Neural progenitor cell (in vitro differentiated cells): ENCODE data around the gene OR51B2. TPM values are rescaled to one million over a fixed set of nuclear protein-coding genes. Genes with fewer than 3 reads are reported as not detected.
"Not testable (repeated sequence)": the region's sequence is repeated elsewhere in the genome, so short reads cannot be mapped to it uniquely, and the experiment has no call there.

Source experiments
- DNase-seq: peaks from one replicate; pipeline ENCODE4 v3.0.0-alpha.2; 2016; ENCODE audit warnings: low spot score
- H2AFZ ChIP-seq: fragments of 200-600 bp; sonication (generic); replicated peaks from 2 replicates; pipeline ENCODE4 v1.6.1; 2016; ENCODE audit warnings: antibody characterized with exemption
- H3F3A ChIP-seq: fragments of 200-600 bp; sonication (generic); 2 replicates; pipeline ENCODE4 v1.6.1; 2016; ENCODE audit warnings: antibody characterized with exemption, low read depth
- H3K27ac ChIP-seq: fragments of 200-600 bp; sonication (generic); 2 replicates; pipeline ENCODE4 v1.5.1; 2016; ENCODE audit warnings: mild to moderate bottlenecking
- H3K27me3 ChIP-seq: fragments of 200-600 bp; sonication (generic); 2 replicates; pipeline ENCODE4 v1.6.1; 2016; ENCODE audit warnings: mild to moderate bottlenecking, moderate library complexity
- H3K36me3 ChIP-seq: fragments of 200-600 bp; sonication (generic); 2 replicates; pipeline ENCODE4 v1.5.1; 2016
- H3K4me1 ChIP-seq: fragments of 200-600 bp; sonication (generic); 2 replicates; pipeline ENCODE4 v1.6.1; 2016; ENCODE audit warnings: mixed run types
- H3K4me2 ChIP-seq: fragments of 200-600 bp; sonication (generic); 2 replicates; pipeline ENCODE4 v1.6.1; 2016
- H3K4me3 ChIP-seq: fragments of 200-600 bp; sonication (generic); 2 replicates; pipeline ENCODE4 v1.5.1; 2016
- H3K79me2 ChIP-seq: fragments of 200-600 bp; sonication (generic); 2 replicates; pipeline ENCODE4 v1.6.1; 2016; ENCODE audit warnings: low read depth
- H3K9ac ChIP-seq: fragments of 200-600 bp; sonication (generic); 2 replicates; pipeline ENCODE4 v1.6.1; 2016
- H3K9me3 ChIP-seq: fragments of 200-600 bp; sonication (generic); 2 replicates; pipeline ENCODE4 v1.5.1; 2016; ENCODE audit warnings: low read depth
- H4K20me1 ChIP-seq: fragments of 200-600 bp; sonication (generic); 2 replicates; pipeline ENCODE4 v1.6.1; 2016; ENCODE audit warnings: low read depth
- H3K27ac Mint-ChIP-seq: 3 replicates; pipeline ENCODE4 v1.8.0; 2021; ENCODE audit warnings: mixed read lengths
- H3K27me3 Mint-ChIP-seq: 2 replicates; pipeline ENCODE4 v1.8.0; 2022; ENCODE audit warnings: low read depth, mild to moderate bottlenecking, inconsistent platforms, moderate library complexity, mixed read lengths; ENCODE audit not compliant: insufficient read depth
- H3K36me3 Mint-ChIP-seq: 3 replicates; pipeline ENCODE4 v1.8.0; 2021; ENCODE audit warnings: mixed read lengths
- H3K4me1 Mint-ChIP-seq: 3 replicates; pipeline ENCODE4 v1.8.0; 2021; ENCODE audit warnings: mixed read lengths
- H3K4me3 Mint-ChIP-seq: 3 replicates; pipeline ENCODE4 v1.8.0; 2021; ENCODE audit warnings: mild to moderate bottlenecking, moderate library complexity, mixed read lengths
- H3K9me3 Mint-ChIP-seq: 3 replicates; pipeline ENCODE4 v1.8.0; 2020; ENCODE audit warnings: mixed read lengths
- CTCF ChIP-seq: fragments of 200-600 bp; sonication (generic); IDR thresholded peaks from 2 replicates; pipeline ENCODE4 v1.5.1; 2017; ENCODE audit warnings: antibody characterized with exemption, mild to moderate bottlenecking
- EZH2 ChIP-seq: fragments of 200-600 bp; sonication (generic); IDR thresholded peaks from 2 replicates; pipeline ENCODE4 v1.6.1; 2017; ENCODE audit warnings: antibody characterized with exemption, mild to moderate bottlenecking, moderate library complexity
- EZH2phosphoT487 ChIP-seq: fragments of 200-600 bp; sonication (generic); IDR thresholded peaks from 2 replicates; pipeline ENCODE4 v1.6.1; 2017; ENCODE audit warnings: antibody characterized with exemption
- total RNA-seq: library from RNA; depleted of rRNA; stranded (reverse); fragments of >200 nt; gene quantifications from 2 replicates; pipeline ENCODE4 v1.2.3, GENCODE V29; 2015; ENCODE audit warnings: low replicate concordance

OR51B2 gene
- total RNA-seq, 1 donor from 2014 or later, result not detected

- Mint-ChIP-seq H3K27me3 (peaks cover 2% of the 10 kb centered on the region), H3K27ac (no peak overlapping the region), H3K9me3 (no peaks in the 10 kb centered on the region), H3K4me3 (no peak overlapping the region), H3K36me3 (no peaks in the 10 kb centered on the region), H3K4me1 (no peaks in the 10 kb centered on the region)
- Histone ChIP-seq H3K9ac (no peak overlapping the region), H2AFZ (no peak overlapping the region), H3K4me3 (no peak overlapping the region), H3K27me3 (no peaks in the 10 kb centered on the region), H3F3A (no peaks in the 10 kb centered on the region), H4K20me1 (no peaks in the 10 kb centered on the region), H3K36me3 (no peaks in the 10 kb centered on the region), H3K27ac (no peak overlapping the region), H3K9me3 (no peaks in the 10 kb centered on the region), H3K4me1 (no peaks in the 10 kb centered on the region), H3K79me2 (no peaks in the 10 kb centered on the region), H3K4me2 (no peak overlapping the region)
- DNase-seq, result no peak
- TF ChIP-seq EZH2phosphoT487 (no peak), EZH2 (no peak), CTCF (no peak)
Observed at GRCh38 chr11:5300251-5300650, 23.8 kb downstream of the OR51B2 start.

- Mint-ChIP-seq H3K36me3 (no peaks in the 10 kb centered on the region), H3K27me3 (peaks cover 2% of the 10 kb centered on the region), H3K27ac (no peak overlapping the region), H3K4me3 (no peak overlapping the region), H3K4me1 (no peaks in the 10 kb centered on the region), H3K9me3 (no peaks in the 10 kb centered on the region)
- DNase-seq, result no peak
- no peaks in the 10 kb centered on the region for H4K20me1 ChIP-seq
- no peaks in the 10 kb centered on the region for H3K79me2 ChIP-seq
- H3K4me3 ChIP-seq, result no peak overlapping the region
- no peaks in the 10 kb centered on the region for H3K36me3 ChIP-seq
- no peak overlapping the region for H3K9ac ChIP-seq
- H3K27ac ChIP-seq, result no peak overlapping the region
- no peaks in the 10 kb centered on the region for H3K27me3 ChIP-seq
- no peaks in the 10 kb centered on the region for H3K4me1 ChIP-seq
- no peaks in the 10 kb centered on the region for H3K9me3 ChIP-seq
- no peak overlapping the region for H3K4me2 ChIP-seq
- no peaks in the 10 kb centered on the region for H3F3A ChIP-seq
- TF ChIP-seq CTCF, result no peak
- TF ChIP-seq EZH2, result no peak
- no peak for TF ChIP-seq EZH2phosphoT487
- H2AFZ ChIP-seq, result no peak overlapping the region
Observed at GRCh38 chr11:5298451-5298850, 25.6 kb downstream of the OR51B2 start.

GRCh38 chr11:5297721-5298323, 26.3 kb downstream of the OR51B2 start:
- no peaks in the 10 kb centered on the region for H3K9me3 Mint-ChIP-seq
- no peak overlapping the region for H3K4me3 ChIP-seq
- H3F3A ChIP-seq, result no peaks in the 10 kb centered on the region
- H3K36me3 ChIP-seq, result no peaks in the 10 kb centered on the region
- H3K27me3 Mint-ChIP-seq, result peaks cover 2% of the 10 kb centered on the region
- H2AFZ ChIP-seq, result no peak overlapping the region
- no peak overlapping the region for H3K27ac ChIP-seq
- no peak overlapping the region for H3K4me2 ChIP-seq
- no peaks in the 10 kb centered on the region for H3K4me1 ChIP-seq
- TF ChIP-seq EZH2 (no peak), EZH2phosphoT487 (no peak), CTCF (no peak)
- no peak for DNase-seq
- no peak overlapping the region for H3K4me3 Mint-ChIP-seq
- no peaks in the 10 kb centered on the region for H3K4me1 Mint-ChIP-seq
- no peak overlapping the region for H3K27ac Mint-ChIP-seq
- H3K36me3 Mint-ChIP-seq, result no peaks in the 10 kb centered on the region
- H3K9me3 ChIP-seq, result no peaks in the 10 kb centered on the region
- no peaks in the 10 kb centered on the region for H4K20me1 ChIP-seq
- H3K27me3 ChIP-seq, result no peaks in the 10 kb centered on the region
- H3K79me2 ChIP-seq, result no peaks in the 10 kb centered on the region
- H3K9ac ChIP-seq, result no peak overlapping the region

GRCh38 chr11:5294342-5294995, 29.6 kb downstream of the OR51B2 start:
- H3K79me2 ChIP-seq, H3K4me3 ChIP-seq, H3F3A ChIP-seq, H3K36me3 ChIP-seq, H3K4me2 ChIP-seq, H4K20me1 ChIP-seq, H3K27ac ChIP-seq, H3K9ac ChIP-seq, H3K27me3 ChIP-seq, H3K36me3 Mint-ChIP-seq, H3K27ac Mint-ChIP-seq, DNase-seq, H2AFZ ChIP-seq, H3K27me3 Mint-ChIP-seq, H3K9me3 Mint-ChIP-seq, H3K9me3 ChIP-seq, H3K4me3 Mint-ChIP-seq, H3K4me1 Mint-ChIP-seq, H3K4me1 ChIP-seq: not testable (repeated sequence)
